ENCODE measurements around the gene PBX1.

The PBX1 gene

GRCh38 chr1:164790081-164790480, 231.1 kb downstream of the PBX1 start:
- no peak for DNase-seq

DNA sequence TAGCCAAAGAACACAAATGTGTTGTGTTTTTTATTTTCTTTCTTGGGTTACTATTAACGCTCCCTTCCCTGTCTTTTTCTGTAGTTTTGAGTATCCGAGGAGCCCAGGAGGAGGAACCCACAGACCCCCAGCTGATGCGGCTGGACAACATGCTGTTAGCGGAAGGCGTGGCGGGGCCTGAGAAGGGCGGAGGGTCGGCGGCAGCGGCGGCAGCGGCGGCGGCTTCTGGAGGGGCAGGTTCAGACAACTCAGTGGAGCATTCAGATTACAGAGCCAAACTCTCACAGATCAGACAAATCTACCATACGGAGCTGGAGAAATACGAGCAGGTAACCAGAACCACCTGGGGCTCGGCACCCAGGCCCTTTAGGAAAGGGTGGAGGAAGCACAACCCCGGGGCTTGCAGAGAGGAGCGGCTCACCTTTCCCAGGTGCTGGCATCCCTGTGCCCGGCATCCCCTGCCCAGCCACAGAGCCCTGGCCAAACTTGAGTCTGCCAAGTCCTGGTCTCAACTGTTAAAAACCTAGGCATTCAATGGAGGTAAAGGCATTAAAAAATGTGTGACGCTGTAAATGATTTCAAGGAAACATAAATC, 233.5 kb downstream of the PBX1 start:
- DNase-seq, result no peak

GRCh38 chr1:164794356-164794755, 235.4 kb downstream of the PBX1 start:
- DNase-seq, result no peak

GRCh38 chr1:164796916-164797315, 237.9 kb downstream of the PBX1 start:
- no peak for DNase-seq

GRCh38 chr1:164801246-164801731, 242.3 kb downstream of the PBX1 start:
- no peak for DNase-seq

DNA sequence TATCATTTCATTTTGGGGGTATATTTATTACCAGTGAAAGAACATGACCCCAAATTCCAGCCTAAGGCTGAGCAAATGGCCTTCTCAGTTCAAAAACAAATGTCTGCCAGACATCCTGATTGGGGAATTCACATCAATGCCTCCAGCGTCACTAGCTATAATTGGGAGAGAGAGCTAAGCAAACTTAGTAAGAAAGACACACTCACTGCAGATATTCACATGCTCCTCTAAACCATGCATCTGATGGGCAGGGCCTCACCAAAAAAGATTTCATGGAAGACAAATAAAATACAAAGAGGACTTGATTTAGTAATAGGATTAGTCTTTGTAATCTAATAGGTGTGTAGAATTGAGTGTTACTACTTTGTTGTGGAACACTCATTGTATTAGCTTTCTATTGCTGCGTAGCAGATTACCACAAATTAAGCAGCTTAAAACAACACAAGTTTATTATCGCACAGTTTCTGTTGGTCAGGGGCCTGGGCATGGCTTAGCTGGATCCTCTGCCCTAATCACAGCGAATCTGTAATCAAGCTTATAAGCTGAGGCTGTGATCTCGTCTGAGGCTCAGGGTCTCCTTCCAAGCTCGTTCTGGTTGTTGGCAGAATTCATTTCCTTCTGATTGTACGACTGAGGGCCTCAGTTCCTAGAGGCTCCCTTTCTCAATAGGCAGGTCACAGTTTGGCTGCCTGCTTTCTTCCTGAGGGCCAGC, 243.0 kb downstream of the PBX1 start:
- DNase-seq, result no peak

DNA sequence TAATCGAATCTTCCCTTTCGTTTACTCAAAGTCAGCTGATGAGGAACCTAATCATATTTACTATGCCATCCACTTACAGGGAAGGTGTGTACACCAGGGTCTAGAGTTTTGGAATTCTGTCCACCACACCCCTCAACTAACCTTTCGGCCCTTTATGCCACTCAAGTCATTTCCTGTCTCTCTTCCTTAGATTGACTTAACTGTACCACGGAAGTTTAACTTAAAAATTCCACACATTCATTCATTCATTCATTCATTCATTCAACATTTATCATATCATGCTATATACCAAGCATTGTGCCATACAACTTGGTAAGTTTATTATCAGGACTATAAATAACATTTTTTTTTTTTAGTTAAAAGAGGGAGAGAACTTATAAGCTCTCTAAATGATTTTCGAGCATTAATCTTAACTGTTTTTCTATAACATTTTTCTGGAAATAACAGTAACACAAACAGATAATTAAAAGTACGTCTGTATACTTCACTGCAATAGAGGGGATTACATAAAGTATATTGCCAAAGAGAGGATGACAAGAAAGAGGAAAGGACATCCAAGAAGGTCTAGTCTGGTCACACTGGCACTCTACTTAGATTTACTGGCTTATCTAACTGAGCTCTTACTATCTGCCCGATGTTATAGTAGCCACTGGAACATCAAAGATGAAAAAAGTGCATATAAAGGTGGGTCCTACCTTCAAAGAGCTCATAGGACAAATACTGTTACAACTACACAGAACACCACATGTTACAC, 243.7 kb downstream of the PBX1 start:
- DNase-seq, result no peak

DNA sequence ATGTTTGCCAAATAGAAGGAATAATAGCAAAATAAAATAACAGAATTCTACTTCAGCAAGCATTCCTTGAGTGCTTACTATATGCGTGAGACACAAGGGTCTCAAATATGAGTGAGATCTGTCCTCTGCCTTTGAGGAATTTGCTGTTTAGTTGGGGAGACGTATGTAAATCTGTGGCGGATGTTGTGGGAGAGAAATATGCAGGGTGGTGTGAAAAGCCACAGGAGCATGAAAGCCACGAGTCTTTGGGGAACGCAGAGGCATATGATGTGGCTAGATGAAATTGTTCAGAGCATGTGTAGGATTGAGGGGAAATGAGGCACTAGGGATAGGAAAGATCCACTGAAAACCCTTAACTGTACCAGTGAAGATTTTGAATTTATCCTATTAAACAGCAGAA, 244.4 kb downstream of the PBX1 start:
- no peak for DNase-seq

GRCh38 chr1:164804366-164804765, 245.4 kb downstream of the PBX1 start:
- DNase-seq, result no peak

DNA sequence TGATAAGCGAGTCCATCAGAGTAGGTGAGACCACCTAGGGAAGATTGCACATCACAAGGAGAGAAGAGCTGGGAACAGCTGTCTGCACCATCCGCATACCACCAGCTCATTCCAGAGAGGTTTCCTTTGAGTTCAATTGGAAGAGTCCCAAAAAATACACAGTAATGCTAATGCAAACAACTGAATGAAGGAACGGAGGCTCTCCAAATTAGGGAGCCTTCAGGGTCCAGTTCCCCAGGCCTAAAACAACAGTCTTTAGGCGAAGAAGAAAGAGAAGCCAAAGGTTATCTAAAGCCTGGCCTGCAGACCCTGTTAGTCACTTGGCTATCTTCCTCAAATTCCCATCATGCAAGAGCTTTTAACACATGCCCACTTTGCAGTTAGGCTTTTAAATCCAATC, 246.4 kb downstream of the PBX1 start:
- no peak for DNase-seq

GRCh38 chr1:164806531-164806930, 247.5 kb downstream of the PBX1 start:
- DNase-seq, result no peak

DNA sequence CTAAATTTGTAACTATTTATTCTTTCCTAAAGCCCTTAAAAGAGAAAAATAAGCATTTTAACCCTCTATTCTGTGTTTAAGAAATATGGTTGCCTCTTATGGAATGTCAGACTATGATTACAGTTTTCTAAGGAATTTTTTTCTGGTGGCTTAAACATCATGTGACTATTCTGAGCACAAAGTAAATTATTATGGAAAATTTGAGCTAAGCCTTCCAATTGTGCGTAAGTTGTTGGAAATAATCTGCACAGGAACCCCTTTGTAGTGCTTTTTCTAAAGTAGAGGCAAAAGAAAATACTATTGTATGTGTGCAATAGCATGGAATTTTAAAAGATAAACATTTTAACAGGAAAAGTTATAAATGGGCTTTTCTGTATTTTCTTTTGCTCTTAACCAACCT, 254.8 kb downstream of the PBX1 start:
- no peak for DNase-seq

DNA sequence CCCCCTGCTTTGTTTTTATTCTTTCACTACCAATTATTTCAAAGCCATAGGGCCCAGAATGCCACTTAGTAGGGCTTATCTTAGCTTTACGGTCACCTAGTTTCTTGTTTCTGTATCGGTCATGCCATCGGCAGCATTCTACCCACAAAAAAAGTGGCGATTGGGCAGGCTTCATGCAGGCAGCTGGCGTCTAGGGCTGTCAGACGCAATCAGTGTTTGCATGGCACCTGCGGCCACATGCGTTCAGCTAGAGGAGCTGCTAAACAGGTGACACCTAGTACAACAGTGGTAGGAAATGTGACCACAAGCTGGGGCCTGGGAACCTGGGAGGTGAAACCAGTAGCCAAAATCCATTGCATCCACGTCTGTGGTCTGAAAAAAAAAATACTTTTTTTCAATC, 262.7 kb downstream of the PBX1 start:
- no peak for DNase-seq

DNA sequence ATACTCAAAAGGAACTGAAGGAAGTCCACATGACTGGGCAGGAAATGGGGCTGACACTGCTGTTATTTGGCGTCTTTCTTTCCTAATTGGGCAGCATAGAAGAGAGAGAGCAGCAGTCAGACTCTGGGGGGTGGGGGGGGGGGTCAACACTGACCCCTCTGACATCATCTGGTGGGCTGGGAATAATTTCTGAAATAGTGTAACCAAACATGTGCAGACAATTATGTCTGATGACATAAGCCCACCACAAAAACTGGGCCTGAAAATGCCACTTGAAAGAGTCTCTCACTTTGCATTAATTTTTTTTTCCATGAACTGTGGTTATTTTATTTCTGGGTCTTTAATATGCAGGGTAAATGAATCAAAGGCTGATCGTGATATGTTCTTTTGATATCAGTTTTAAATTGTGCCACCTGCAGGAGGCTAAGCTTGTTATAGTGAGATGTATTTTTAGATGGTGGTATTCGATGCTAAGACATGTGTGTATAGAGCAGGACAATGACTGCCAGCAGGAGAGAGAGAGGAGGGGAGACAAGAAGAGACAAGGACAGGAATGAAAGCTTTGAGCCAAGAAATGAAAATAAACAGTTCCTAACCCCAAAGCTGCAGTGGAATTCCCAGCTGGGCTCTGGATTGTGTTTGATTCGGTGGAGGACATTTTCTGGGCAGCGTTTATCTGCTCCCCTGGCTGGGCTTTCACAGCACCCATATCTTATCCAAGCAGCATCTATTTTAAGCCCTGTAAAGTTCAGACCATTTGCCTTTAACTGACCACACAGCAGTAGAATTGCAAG, 264.7 kb downstream of the PBX1 start:
- no peak for DNase-seq

DNA sequence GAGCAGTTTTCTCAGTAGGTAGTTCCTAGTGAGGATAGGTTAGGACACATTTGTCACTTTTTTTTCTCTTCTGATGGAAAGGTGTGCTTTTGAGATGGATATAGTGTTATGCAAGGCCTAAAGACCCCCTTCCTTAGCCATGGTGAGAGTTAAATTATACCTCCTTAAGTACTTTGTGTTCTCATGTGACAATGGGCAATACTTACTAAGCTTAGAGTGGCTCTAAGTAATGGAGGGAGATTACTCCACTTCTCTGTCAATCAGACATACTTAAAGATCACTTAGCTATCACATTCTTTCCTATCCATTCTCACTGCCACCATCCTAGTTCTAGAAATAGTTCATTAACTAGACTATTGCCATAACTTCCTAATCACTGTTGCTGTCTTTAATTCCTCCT, 265.6 kb downstream of the PBX1 start:
- DNase-seq, result no peak

DNA sequence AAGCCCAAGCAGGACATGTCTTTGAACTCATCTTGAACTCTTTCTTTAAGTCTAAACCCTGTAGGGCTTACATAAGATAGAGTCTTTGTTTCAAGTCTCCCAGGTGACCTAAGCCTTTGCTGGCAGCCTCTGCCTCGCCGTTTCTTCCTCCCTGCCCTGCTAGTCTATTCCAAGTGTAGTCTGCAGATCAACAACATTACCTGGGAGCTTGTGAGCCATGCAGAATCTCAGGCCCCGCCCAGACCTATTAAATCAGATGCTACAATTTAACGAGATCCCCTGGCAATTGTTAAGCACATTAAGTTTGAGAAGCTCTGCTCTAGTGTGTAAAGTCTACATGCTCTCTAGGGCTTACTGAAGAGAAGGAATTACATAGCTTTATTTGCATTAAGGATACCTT, 271.6 kb downstream of the PBX1 start:
- no peak for DNase-seq

DNA sequence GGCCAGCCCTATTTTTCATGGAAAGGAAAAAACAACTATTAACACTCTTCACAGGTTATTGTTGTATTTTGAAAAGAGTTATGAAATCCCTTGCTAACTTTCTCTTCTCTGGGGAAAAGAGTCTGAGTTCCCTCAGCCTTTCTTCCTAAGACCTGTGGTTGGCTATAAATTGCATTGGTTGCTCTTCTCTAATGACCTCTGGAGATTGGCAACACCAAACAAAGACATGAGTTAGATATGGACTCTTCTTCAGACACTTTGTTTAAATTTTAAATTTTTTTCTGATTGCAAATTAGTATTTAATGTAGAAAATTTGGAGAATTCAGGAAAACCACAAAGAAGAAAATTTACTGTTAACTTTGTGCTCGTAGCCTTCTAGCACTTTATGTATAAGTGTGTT, 275.7 kb downstream of the PBX1 start:
- no peak for DNase-seq

DNA sequence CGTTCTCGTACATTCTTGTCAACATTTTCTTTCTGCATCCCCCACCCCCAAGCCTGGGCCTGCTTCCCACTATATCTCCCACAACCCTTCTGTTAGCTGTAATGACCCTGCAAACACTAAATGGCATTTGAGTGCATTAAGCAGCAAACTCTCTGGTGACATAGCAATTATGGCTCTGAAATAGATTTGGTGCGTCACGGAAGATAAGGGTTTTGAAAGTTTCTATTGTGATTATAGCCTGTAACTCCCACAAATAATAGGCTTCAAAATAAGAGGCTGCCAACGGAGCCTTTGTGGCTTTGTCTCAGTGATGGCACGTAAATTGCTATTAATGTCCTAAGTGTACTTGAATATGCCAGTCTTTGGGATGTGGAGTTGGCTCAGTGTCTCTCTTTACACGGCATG, 277.6 kb downstream of the PBX1 start:
- no peak for DNase-seq

DNA sequence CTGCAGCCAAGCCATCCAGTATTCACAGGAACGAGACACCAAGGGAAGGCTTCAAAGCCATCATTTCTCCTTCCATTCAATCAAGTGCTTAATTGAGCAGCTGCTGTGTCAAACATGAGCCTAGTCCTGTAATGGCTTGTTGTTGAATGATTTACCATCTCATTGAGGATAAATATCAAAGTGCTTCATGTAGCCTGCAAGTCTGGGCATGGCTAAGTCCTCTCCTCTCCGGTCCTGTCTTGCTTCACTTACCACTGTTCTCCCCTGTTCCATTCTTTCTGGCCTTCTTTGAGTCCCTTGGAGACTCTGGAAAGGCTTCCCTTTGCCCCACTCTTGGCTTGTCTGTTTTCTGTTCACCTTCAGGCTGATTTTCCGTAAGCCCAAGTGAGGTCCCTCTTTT, 279.8 kb downstream of the PBX1 start:
- no peak for DNase-seq

- DNase-seq, result no peak
Observed at GRCh38 chr1:164840936-164841335, 282.0 kb downstream of the PBX1 start.

- no peak for DNase-seq
Observed at GRCh38 chr1:164841702-164842465, 282.9 kb downstream of the PBX1 start.

- no peak for DNase-seq
Observed at GRCh38 chr1:164842870-164843269, 283.9 kb downstream of the PBX1 start.
